Measurements from ENCODE around the gene CALR. TPM values are rescaled to one million over a fixed set of nuclear protein-coding genes. Genes with fewer than 3 reads are reported as not detected.

Gene CALR
- 489 to 619 TPM (median 537 TPM) in 5 replicates for total RNA-seq (2022; extraction: Qiagen RNA extraction; ENCODE audit: low read depth)

GRCh38 chr19:12937927-12938778 is at the start of gene CALR:
TSS of gene CALR (plus strand) at chr19:12938609. CDS start at chr19:12938680, 71 bp downstream.

GRCh38 chr19:12890787-12891552 is 47.4 kb upstream of the CALR start, which contains the start of gene GCDH:
TSS of gene GCDH (plus strand) at chr19:12891160. CDS start at chr19:12891305, 145 bp downstream.

GRCh38 chr19:12933287-12934072 is 4.9 kb upstream of the CALR start, which contains the start of gene FARSA:
TSS of gene FARSA (minus strand) at chr19:12933711. CDS start at chr19:12933696, 15 bp downstream.

GRCh38 chr19:12945479-12946091 is 7.2 kb downstream of the CALR start, which contains the start of gene RAD23A:
TSS of gene RAD23A (plus strand) at chr19:12945862. CDS start at chr19:12945949, 87 bp downstream.

GRCh38 chr19:12956446-12957388 is 18.3 kb downstream of the CALR start, which contains the start of gene GADD45GIP1:
TSS of gene GADD45GIP1 (minus strand) at chr19:12957223. CDS start at chr19:12957212, 11 bp downstream.

GRCh38 chr19:12969292-12969988 is 31.0 kb downstream of the CALR start, which contains the start of gene DAND5:
TSS of gene DAND5 (plus strand) at chr19:12969576. CDS start at chr19:12969661, 85 bp downstream.

Other genes starting within 250 kb of the CALR start
- gene FBXW9, start 242.0 kb upstream of the CALR start, total RNA-seq (2022; extraction: Qiagen RNA extraction; ENCODE audit: low read depth), result 7.7 to 13.8 TPM (median 12.2 TPM) in 5 replicates
- 24.7 to 40.2 TPM (median 36.9 TPM) in 5 replicates for gene TNPO2, start 214.7 kb upstream of the CALR start, total RNA-seq (2022; extraction: Qiagen RNA extraction; ENCODE audit: low read depth)
- gene TRIR, start 203.9 kb upstream of the CALR start, total RNA-seq (2022; extraction: Qiagen RNA extraction; ENCODE audit: low read depth), result 146 to 249 TPM (median 219 TPM) in 5 replicates
- gene GET3, start 201.1 kb upstream of the CALR start, total RNA-seq (2022; extraction: Qiagen RNA extraction; ENCODE audit: low read depth), result 63.4 to 104 TPM (median 94.9 TPM) in 5 replicates
- gene BEST2, start 186.8 kb upstream of the CALR start, total RNA-seq (2022; extraction: Qiagen RNA extraction; ENCODE audit: low read depth), result 0.47 to 0.85 TPM (median 0.62 TPM) in 5 replicates
- 4.5 to 14.2 TPM (median 11.1 TPM) in 5 replicates for gene HOOK2, start 163.1 kb upstream of the CALR start, total RNA-seq (2022; extraction: Qiagen RNA extraction; ENCODE audit: low read depth)
- gene JUNB, start 147.1 kb upstream of the CALR start, total RNA-seq (2022; extraction: Qiagen RNA extraction; ENCODE audit: low read depth), result 77.9 to 186 TPM (median 154 TPM) in 5 replicates
- gene PRDX2, start 136.8 kb upstream of the CALR start, total RNA-seq (2022; extraction: Qiagen RNA extraction; ENCODE audit: low read depth), result 0.61 to 1.1 TPM (median 0.78 TPM) in 5 replicates
- 4.8 to 12.3 TPM (median 8.1 TPM) in 5 replicates for gene THSD8, start 136.5 kb upstream of the CALR start, total RNA-seq (2022; extraction: Qiagen RNA extraction; ENCODE audit: low read depth)
- gene RNASEH2A, start 132.0 kb upstream of the CALR start, total RNA-seq (2022; extraction: Qiagen RNA extraction; ENCODE audit: low read depth), result 26.4 to 47.1 TPM (median 46.2 TPM) in 5 replicates
- gene RTBDN, start 104.0 kb upstream of the CALR start, total RNA-seq (2022; extraction: Qiagen RNA extraction; ENCODE audit: low read depth), result 0.29 to 0.36 TPM in 2 of 5 replicates, not detected in the others
- 0.98 to 2.5 TPM (median 2.5 TPM) in 5 replicates for gene MAST1, start 100.1 kb upstream of the CALR start, total RNA-seq (2022; extraction: Qiagen RNA extraction; ENCODE audit: low read depth)
- gene DNASE2, start 57.2 kb upstream of the CALR start, total RNA-seq (2022; extraction: Qiagen RNA extraction; ENCODE audit: low read depth), result 22.6 to 31.7 TPM (median 30.2 TPM) in 5 replicates
- gene KLF1, start 51.4 kb upstream of the CALR start, total RNA-seq (2022; extraction: Qiagen RNA extraction; ENCODE audit: low read depth), result not detected in 5 replicates
- 7.4 to 10.3 TPM (median 9.3 TPM) in 5 replicates for gene GCDH, start 47.4 kb upstream of the CALR start, total RNA-seq (2022; extraction: Qiagen RNA extraction; ENCODE audit: low read depth)
- 0.29 to 1.0 TPM (median 0.84 TPM) in 4 of 5 replicates, not detected in the other for gene SYCE2, start 19.3 kb upstream of the CALR start, total RNA-seq (2022; extraction: Qiagen RNA extraction; ENCODE audit: low read depth)
- 51.4 to 78.1 TPM (median 75.8 TPM) in 5 replicates for gene FARSA, start 4.9 kb upstream of the CALR start, total RNA-seq (2022; extraction: Qiagen RNA extraction; ENCODE audit: low read depth)
- gene RAD23A, start 7.3 kb downstream of the CALR start, total RNA-seq (2022; extraction: Qiagen RNA extraction; ENCODE audit: low read depth), result 62.0 to 88.3 TPM (median 81.0 TPM) in 5 replicates
- 28.1 to 58.3 TPM (median 54.3 TPM) in 5 replicates for gene GADD45GIP1, start 18.6 kb downstream of the CALR start, total RNA-seq (2022; extraction: Qiagen RNA extraction; ENCODE audit: low read depth)
- gene DAND5, start 31.0 kb downstream of the CALR start, total RNA-seq (2022; extraction: Qiagen RNA extraction; ENCODE audit: low read depth), result 0.08 to 0.19 TPM in 2 of 5 replicates, not detected in the others
- 2.2 to 4.9 TPM (median 4.5 TPM) in 5 replicates for gene NFIX, start 56.9 kb downstream of the CALR start, total RNA-seq (2022; extraction: Qiagen RNA extraction; ENCODE audit: low read depth)
- gene LYL1, start 164.2 kb downstream of the CALR start, total RNA-seq (2022; extraction: Qiagen RNA extraction; ENCODE audit: low read depth), result 0.51 to 1.7 TPM (median 0.93 TPM) in 5 replicates
- gene TRMT1, start 178.1 kb downstream of the CALR start, total RNA-seq (2022; extraction: Qiagen RNA extraction; ENCODE audit: low read depth), result 33.3 to 44.2 TPM (median 40.1 TPM) in 5 replicates
- 24.2 to 52.0 TPM (median 41.4 TPM) in 5 replicates for gene NACC1, start 179.7 kb downstream of the CALR start, total RNA-seq (2022; extraction: Qiagen RNA extraction; ENCODE audit: low read depth)
- 36.0 to 61.4 TPM (median 59.8 TPM) in 5 replicates for gene STX10, start 211.8 kb downstream of the CALR start, total RNA-seq (2022; extraction: Qiagen RNA extraction; ENCODE audit: low read depth)
- 34.0 to 67.3 TPM (median 58.4 TPM) in 5 replicates for gene IER2, start 211.8 kb downstream of the CALR start, total RNA-seq (2022; extraction: Qiagen RNA extraction; ENCODE audit: low read depth)